ENCODE data around the gene PADI2. TPM values are rescaled to one million over a fixed set of nuclear protein-coding genes. Genes with fewer than 3 reads are reported as not detected.

The PADI2 gene
- total RNA-seq, 2 experiments from 2014 or later: 0.08 TPM; not detected in 1

- Histone ChIP-seq H3K9me3 (ENCODE audit: low read length) (no peaks in the 10 kb centered on the region), H3K36me3 (ENCODE audit: insufficient read depth, low read length) (no peaks in the 10 kb centered on the region), H3K27ac (ENCODE audit: low read depth, low read length, poor library complexity, severe bottlenecking) (no peak overlapping the region), H3K4me3 (ENCODE audit: low read depth, low read length, poor library complexity, severe bottlenecking) (no peak overlapping the region), H3K9me2 (ENCODE audit: insufficient read depth, low read length) (no peaks in the 10 kb centered on the region), H3K4me2 (ENCODE audit: low read length) (no peak overlapping the region), H3K4me1 (ENCODE audit: insufficient read depth, low read length, poor library complexity, severe bottlenecking) (no peaks in the 10 kb centered on the region), H3K79me2 (ENCODE audit: insufficient read depth, low read depth, low read length) (no peaks in the 10 kb centered on the region), H2AFZ (ENCODE audit: low read length) (no peak overlapping the region), H4K20me1 (ENCODE audit: insufficient read depth, low read length) (no peaks in the 10 kb centered on the region)
- CTCF ChIA-PET (ENCODE audit: unreplicated experiment): no interaction called here
- intact Hi-C loops (cut with micrococcal nuclease; ENCODE audit: unreplicated experiment): no loop called here
- TF ChIP-seq CTCF (conservative IDR thresholded peaks at IDR 0.05; ENCODE audit: low read length) (no peak), EZH2phosphoT487 (IDR thresholded peaks at IDR 0.05; ENCODE audit: borderline replicate concordance, low read depth, low read length) (no peak)
- DNase-seq (ENCODE audit: low spot score): no peak
- POLR2A ChIA-PET: no interaction called here
- BruUV-seq (replicated peaks): no TSS peak
These were observed 6.6 kb downstream of the PADI2 start for GRCh38 chr1:17112496-17113236.

- DNase-seq (ENCODE audit: low spot score): no peak
- Histone ChIP-seq H3K4me2 (ENCODE audit: low read length) (no peak overlapping the region), H3K36me3 (ENCODE audit: insufficient read depth, low read length) (no peaks in the 10 kb centered on the region), H3K9me2 (ENCODE audit: insufficient read depth, low read length) (no peaks in the 10 kb centered on the region), H3K4me1 (ENCODE audit: insufficient read depth, low read length, poor library complexity, severe bottlenecking) (no peaks in the 10 kb centered on the region), H3K79me2 (ENCODE audit: insufficient read depth, low read depth, low read length) (no peaks in the 10 kb centered on the region), H4K20me1 (ENCODE audit: insufficient read depth, low read length) (no peaks in the 10 kb centered on the region), H2AFZ (ENCODE audit: low read length) (no peak overlapping the region), H3K9me3 (ENCODE audit: low read length) (no peaks in the 10 kb centered on the region), H3K27ac (ENCODE audit: low read depth, low read length, poor library complexity, severe bottlenecking) (no peak overlapping the region), H3K4me3 (ENCODE audit: low read depth, low read length, poor library complexity, severe bottlenecking) (no peak overlapping the region)
- TF ChIP-seq EZH2phosphoT487 (IDR thresholded peaks at IDR 0.05; ENCODE audit: borderline replicate concordance, low read depth, low read length): no peak
- TF ChIP-seq CTCF (conservative IDR thresholded peaks at IDR 0.05; ENCODE audit: low read length): no peak
- intact Hi-C loops (cut with micrococcal nuclease; ENCODE audit: unreplicated experiment): no loop called here
- ChIA-PET POLR2A (no interaction called here), CTCF (ENCODE audit: unreplicated experiment) (no interaction called here)
- BruUV-seq (replicated peaks): no TSS peak
These were observed 7.2 kb downstream of the PADI2 start for GRCh38 chr1:17112076-17112475.

- BruUV-seq (replicated peaks): no TSS peak
- no peaks in the 10 kb centered on the region for H4K20me1 ChIP-seq (ENCODE audit: insufficient read depth, low read length)
- POLR2A ChIA-PET: no interaction called here
- H3K4me2 ChIP-seq (ENCODE audit: low read length): no peak overlapping the region
- no peak overlapping the region for H2AFZ ChIP-seq (ENCODE audit: low read length)
- intact Hi-C loops (cut with micrococcal nuclease; ENCODE audit: unreplicated experiment): no loop called here
- no peaks in the 10 kb centered on the region for H3K4me1 ChIP-seq (ENCODE audit: insufficient read depth, low read length, poor library complexity, severe bottlenecking)
- H3K36me3 ChIP-seq (ENCODE audit: insufficient read depth, low read length): no peaks in the 10 kb centered on the region
- no peaks in the 10 kb centered on the region for H3K9me2 ChIP-seq (ENCODE audit: insufficient read depth, low read length)
- no peak overlapping the region for H3K4me3 ChIP-seq (ENCODE audit: low read depth, low read length, poor library complexity, severe bottlenecking)
- no peak overlapping the region for H3K27ac ChIP-seq (ENCODE audit: low read depth, low read length, poor library complexity, severe bottlenecking)
- TF ChIP-seq CTCF (conservative IDR thresholded peaks at IDR 0.05; ENCODE audit: low read length) (no peak), EZH2phosphoT487 (IDR thresholded peaks at IDR 0.05; ENCODE audit: borderline replicate concordance, low read depth, low read length) (no peak)
- no peaks in the 10 kb centered on the region for H3K79me2 ChIP-seq (ENCODE audit: insufficient read depth, low read depth, low read length)
- no peaks in the 10 kb centered on the region for H3K9me3 ChIP-seq (ENCODE audit: low read length)
- DNase-seq (ENCODE audit: low spot score): no peak
- CTCF ChIA-PET (ENCODE audit: unreplicated experiment): no interaction called here
These were observed 8.7 kb downstream of the PADI2 start for GRCh38 chr1:17110555-17110926.

All from OCI-LY7 (cell line).